Testis (tissue), 2 donors: ENCODE results near the gene ZNF264.

Experiments
- POLR2A ChIP-seq: fragments of 450-650 bp; IDR thresholded peaks from one replicate; pipeline ENCODE4 v1.6.1; 2017; ENCODE audit warnings: antibody characterized with exemption, mild to moderate bottlenecking, moderate library complexity
- TF ChIP-seq, protein P1 (sequence below), 3 experiments: fragments of 450-650 bp in 2 of 3; fragments of 200-600 bp in 1 of 3; sonication (generic) in 1 of 3; IDR thresholded peaks; one replicate each; pipeline ENCODE4 v1.5.1; 2016 to 2019; ENCODE audit warnings: antibody characterized with exemption in 3 of 3, mild to moderate bottlenecking in 2 of 3, moderate library complexity in 1 of 3

DNA sequence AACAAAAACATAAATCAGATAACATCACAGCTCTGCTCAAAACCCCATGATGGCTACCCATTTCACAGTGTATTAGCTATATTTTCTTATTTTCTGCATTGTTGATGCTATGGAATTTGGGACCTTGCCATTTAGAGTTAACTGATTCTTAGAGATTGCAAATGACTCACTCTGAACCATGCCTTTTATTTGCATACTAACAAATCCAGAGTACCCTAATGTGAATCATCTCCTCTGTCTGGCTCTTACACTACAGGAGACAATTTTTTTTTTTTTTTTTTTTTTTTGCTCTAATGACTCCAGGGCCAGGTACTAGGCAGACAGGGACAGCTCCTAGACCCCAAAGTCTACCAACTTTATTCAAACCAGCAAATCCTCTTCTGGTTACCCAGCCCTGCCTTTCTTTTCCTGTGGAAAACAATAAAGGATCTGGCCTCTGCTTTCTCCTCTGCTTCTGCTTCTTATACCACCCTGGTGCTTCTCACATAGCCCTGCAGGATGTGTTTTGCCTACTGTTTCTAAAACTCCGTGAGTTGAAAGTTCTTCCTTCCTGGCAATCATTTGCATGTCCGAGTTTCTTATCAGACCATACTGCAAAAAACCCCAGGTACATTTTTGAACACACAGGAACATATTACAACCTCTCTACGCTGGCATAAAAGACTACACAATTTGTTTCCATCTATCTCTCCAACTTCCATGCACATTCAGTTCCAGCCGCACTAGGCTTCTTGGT lies 78.4 kb downstream of the ZNF264 start:
- TF ChIP-seq, protein P1, sequence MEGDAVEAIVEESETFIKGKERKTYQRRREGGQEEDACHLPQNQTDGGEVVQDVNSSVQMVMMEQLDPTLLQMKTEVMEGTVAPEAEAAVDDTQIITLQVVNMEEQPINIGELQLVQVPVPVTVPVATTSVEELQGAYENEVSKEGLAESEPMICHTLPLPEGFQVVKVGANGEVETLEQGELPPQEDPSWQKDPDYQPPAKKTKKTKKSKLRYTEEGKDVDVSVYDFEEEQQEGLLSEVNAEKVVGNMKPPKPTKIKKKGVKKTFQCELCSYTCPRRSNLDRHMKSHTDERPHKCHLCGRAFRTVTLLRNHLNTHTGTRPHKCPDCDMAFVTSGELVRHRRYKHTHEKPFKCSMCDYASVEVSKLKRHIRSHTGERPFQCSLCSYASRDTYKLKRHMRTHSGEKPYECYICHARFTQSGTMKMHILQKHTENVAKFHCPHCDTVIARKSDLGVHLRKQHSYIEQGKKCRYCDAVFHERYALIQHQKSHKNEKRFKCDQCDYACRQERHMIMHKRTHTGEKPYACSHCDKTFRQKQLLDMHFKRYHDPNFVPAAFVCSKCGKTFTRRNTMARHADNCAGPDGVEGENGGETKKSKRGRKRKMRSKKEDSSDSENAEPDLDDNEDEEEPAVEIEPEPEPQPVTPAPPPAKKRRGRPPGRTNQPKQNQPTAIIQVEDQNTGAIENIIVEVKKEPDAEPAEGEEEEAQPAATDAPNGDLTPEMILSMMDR (IDR thresholded peaks at IDR 0.05): no peak
- no peak for TF ChIP-seq POLR2A
